ENCODE measurements around the gene ARHGAP6.

DNA sequence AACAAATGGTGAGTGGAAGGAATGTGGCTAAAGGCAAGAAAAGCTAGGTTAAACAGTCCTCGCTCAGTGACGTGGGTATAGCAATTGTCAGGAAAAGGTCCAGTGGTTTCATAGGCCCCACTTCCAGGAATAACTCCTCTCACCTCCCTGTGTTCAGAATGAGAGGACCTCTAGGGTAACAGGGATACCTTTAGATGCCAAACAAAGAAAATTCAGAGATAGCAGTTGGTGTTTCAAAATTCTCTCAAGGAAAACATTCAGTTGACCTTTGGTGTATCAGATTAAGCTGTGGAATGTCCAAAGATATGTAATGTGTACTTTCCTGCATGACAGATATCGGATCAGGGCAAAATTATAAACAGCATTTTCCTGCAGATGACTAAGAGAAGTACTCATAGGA is 155.9 kb downstream of the ARHGAP6 start:
- TF ChIP-seq CBX5 (IDR thresholded peaks at IDR 0.05; ENCODE audit: borderline replicate concordance, low read depth) (no peak), POLR2A (conservative IDR thresholded peaks at IDR 0.05) (no peak), DACH1 (IDR thresholded peaks at IDR 0.05; ENCODE audit: partially characterized antibody) (no peak), HDAC1 (IDR thresholded peaks at IDR 0.05) (no peak), RBM17 (IDR thresholded peaks at IDR 0.05; ENCODE audit: borderline replicate concordance, low read depth, low read length) (no peak), RAD21 (CRISPR knock-in tag; conservative IDR thresholded peaks at IDR 0.05 in 1 of 2, IDR thresholded peaks at IDR 0.05 in 1 of 2) (no peak), SIN3A (IDR thresholded peaks at IDR 0.05; ENCODE audit: borderline replicate concordance in 2 of 2, control insufficient read depth in 1 of 2, low read depth in 2 of 2, low read length in 2 of 2) (no peak)
- TF ChIP-seq, protein P1, sequence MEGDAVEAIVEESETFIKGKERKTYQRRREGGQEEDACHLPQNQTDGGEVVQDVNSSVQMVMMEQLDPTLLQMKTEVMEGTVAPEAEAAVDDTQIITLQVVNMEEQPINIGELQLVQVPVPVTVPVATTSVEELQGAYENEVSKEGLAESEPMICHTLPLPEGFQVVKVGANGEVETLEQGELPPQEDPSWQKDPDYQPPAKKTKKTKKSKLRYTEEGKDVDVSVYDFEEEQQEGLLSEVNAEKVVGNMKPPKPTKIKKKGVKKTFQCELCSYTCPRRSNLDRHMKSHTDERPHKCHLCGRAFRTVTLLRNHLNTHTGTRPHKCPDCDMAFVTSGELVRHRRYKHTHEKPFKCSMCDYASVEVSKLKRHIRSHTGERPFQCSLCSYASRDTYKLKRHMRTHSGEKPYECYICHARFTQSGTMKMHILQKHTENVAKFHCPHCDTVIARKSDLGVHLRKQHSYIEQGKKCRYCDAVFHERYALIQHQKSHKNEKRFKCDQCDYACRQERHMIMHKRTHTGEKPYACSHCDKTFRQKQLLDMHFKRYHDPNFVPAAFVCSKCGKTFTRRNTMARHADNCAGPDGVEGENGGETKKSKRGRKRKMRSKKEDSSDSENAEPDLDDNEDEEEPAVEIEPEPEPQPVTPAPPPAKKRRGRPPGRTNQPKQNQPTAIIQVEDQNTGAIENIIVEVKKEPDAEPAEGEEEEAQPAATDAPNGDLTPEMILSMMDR (IDR thresholded peaks at IDR 0.05 in 2 of 3, conservative IDR thresholded peaks at IDR 0.05 in 1 of 3; ENCODE audit: insufficient read depth in 2 of 3, low read depth in 1 of 3, low read length in 3 of 3) = no peak
- TF ChIP-seq, protein P2, sequence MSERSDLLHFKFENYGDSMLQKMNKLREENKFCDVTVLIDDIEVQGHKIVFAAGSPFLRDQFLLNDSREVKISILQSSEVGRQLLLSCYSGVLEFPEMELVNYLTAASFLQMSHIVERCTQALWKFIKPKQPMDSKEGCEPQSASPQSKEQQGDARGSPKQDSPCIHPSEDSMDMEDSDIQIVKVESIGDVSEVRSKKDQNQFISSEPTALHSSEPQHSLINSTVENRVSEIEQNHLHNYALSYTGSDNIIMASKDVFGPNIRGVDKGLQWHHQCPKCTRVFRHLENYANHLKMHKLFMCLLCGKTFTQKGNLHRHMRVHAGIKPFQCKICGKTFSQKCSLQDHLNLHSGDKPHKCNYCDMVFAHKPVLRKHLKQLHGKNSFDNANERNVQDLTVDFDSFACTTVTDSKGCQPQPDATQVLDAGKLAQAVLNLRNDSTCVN (CRISPR knock-in tag; IDR thresholded peaks at IDR 0.05) = no peak
- TF ChIP-seq, protein P3, sequence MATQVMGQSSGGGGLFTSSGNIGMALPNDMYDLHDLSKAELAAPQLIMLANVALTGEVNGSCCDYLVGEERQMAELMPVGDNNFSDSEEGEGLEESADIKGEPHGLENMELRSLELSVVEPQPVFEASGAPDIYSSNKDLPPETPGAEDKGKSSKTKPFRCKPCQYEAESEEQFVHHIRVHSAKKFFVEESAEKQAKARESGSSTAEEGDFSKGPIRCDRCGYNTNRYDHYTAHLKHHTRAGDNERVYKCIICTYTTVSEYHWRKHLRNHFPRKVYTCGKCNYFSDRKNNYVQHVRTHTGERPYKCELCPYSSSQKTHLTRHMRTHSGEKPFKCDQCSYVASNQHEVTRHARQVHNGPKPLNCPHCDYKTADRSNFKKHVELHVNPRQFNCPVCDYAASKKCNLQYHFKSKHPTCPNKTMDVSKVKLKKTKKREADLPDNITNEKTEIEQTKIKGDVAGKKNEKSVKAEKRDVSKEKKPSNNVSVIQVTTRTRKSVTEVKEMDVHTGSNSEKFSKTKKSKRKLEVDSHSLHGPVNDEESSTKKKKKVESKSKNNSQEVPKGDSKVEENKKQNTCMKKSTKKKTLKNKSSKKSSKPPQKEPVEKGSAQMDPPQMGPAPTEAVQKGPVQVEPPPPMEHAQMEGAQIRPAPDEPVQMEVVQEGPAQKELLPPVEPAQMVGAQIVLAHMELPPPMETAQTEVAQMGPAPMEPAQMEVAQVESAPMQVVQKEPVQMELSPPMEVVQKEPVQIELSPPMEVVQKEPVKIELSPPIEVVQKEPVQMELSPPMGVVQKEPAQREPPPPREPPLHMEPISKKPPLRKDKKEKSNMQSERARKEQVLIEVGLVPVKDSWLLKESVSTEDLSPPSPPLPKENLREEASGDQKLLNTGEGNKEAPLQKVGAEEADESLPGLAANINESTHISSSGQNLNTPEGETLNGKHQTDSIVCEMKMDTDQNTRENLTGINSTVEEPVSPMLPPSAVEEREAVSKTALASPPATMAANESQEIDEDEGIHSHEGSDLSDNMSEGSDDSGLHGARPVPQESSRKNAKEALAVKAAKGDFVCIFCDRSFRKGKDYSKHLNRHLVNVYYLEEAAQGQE (IDR thresholded peaks at IDR 0.05; ENCODE audit: borderline replicate concordance) = no peak
- TF ChIP-seq, protein P3 (CRISPR knock-in tag; IDR thresholded peaks at IDR 0.05; ENCODE audit: low read depth) = no peak
- TF ChIP-seq, protein P4, sequence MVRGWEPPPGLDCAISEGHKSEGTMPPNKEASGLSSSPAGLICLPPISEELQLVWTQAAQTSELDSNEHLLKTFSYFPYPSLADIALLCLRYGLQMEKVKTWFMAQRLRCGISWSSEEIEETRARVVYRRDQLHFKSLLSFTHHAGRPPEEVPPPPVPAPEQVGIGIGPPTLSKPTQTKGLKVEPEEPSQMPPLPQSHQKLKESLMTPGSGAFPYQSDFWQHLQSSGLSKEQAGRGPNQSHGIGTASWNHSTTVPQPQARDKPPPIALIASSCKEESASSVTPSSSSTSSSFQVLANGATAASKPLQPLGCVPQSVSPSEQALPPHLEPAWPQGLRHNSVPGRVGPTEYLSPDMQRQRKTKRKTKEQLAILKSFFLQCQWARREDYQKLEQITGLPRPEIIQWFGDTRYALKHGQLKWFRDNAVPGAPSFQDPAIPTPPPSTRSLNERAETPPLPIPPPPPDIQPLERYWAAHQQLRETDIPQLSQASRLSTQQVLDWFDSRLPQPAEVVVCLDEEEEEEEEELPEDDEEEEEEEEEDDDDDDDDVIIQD (CRISPR knock-in tag; IDR thresholded peaks at IDR 0.05) = no peak
- TF ChIP-seq, protein P5, sequence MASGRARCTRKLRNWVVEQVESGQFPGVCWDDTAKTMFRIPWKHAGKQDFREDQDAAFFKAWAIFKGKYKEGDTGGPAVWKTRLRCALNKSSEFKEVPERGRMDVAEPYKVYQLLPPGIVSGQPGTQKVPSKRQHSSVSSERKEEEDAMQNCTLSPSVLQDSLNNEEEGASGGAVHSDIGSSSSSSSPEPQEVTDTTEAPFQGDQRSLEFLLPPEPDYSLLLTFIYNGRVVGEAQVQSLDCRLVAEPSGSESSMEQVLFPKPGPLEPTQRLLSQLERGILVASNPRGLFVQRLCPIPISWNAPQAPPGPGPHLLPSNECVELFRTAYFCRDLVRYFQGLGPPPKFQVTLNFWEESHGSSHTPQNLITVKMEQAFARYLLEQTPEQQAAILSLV (tag; IDR thresholded peaks at IDR 0.05) = no peak
- TF ChIP-seq, protein P6, sequence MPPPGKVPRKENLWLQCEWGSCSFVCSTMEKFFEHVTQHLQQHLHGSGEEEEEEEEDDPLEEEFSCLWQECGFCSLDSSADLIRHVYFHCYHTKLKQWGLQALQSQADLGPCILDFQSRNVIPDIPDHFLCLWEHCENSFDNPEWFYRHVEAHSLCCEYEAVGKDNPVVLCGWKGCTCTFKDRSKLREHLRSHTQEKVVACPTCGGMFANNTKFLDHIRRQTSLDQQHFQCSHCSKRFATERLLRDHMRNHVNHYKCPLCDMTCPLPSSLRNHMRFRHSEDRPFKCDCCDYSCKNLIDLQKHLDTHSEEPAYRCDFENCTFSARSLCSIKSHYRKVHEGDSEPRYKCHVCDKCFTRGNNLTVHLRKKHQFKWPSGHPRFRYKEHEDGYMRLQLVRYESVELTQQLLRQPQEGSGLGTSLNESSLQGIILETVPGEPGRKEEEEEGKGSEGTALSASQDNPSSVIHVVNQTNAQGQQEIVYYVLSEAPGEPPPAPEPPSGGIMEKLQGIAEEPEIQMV (tag; conservative IDR thresholded peaks at IDR 0.05; ENCODE audit: low read depth) = no peak
- TF ChIP-seq, protein P7, sequence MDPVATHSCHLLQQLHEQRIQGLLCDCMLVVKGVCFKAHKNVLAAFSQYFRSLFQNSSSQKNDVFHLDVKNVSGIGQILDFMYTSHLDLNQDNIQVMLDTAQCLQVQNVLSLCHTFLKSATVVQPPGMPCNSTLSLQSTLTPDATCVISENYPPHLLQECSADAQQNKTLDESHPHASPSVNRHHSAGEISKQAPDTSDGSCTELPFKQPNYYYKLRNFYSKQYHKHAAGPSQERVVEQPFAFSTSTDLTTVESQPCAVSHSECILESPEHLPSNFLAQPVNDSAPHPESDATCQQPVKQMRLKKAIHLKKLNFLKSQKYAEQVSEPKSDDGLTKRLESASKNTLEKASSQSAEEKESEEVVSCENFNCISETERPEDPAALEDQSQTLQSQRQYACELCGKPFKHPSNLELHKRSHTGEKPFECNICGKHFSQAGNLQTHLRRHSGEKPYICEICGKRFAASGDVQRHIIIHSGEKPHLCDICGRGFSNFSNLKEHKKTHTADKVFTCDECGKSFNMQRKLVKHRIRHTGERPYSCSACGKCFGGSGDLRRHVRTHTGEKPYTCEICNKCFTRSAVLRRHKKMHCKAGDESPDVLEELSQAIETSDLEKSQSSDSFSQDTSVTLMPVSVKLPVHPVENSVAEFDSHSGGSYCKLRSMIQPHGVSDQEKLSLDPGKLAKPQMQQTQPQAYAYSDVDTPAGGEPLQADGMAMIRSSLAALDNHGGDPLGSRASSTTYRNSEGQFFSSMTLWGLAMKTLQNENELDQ (CRISPR knock-in tag; IDR thresholded peaks at IDR 0.05; ENCODE audit: borderline replicate concordance) = no peak
